ENCODE data around the gene PEX5L.
"Not testable (repeated sequence)": the region's sequence is repeated elsewhere in the genome, so short reads cannot be mapped to it uniquely, and the experiment has no call there.

Gene PEX5L

GRCh38 chr3:179829401-179829800 lies 207.3 kb downstream of the PEX5L start:
- no peak for DNase-seq

DNA sequence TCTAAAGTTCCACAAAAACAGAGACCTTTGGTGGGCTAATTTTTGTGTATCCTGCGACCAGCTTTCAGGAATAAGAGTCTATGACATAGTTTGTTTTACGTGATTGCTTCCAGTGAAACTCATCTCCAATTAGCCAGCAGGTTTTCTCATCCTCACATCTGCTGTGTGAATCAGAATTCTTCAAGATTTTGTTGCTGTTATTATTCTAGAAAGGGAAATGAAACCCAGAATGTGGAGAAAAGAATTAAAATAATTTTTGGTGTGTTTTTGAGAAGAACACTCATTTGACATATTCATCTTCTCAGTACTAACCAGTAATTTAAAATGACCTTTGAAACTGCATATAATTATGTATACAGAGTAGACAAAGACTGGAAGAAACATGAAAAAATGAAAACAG lies 208.0 kb downstream of the PEX5L start:
- DNase-seq = no peak

DNA sequence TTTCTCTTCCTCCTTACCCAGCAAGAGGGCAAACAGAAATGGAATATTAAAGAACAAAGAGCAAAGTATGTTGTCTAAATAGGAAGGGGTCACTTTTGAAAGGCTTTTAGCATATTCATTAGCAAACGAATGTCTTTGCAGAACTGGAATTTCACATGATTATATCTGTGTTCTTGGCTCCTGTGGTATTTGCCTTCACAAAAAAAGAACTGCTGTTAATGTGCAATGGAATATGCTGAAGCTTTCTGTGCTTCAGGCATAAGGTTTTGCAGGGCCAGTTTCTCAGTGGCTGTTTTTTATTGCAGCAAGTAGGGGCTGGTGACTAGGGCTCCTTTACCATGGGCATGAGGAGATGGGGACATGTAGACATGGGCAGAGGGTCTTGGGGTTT lies 210.5 kb downstream of the PEX5L start:
- no peak for DNase-seq

DNA sequence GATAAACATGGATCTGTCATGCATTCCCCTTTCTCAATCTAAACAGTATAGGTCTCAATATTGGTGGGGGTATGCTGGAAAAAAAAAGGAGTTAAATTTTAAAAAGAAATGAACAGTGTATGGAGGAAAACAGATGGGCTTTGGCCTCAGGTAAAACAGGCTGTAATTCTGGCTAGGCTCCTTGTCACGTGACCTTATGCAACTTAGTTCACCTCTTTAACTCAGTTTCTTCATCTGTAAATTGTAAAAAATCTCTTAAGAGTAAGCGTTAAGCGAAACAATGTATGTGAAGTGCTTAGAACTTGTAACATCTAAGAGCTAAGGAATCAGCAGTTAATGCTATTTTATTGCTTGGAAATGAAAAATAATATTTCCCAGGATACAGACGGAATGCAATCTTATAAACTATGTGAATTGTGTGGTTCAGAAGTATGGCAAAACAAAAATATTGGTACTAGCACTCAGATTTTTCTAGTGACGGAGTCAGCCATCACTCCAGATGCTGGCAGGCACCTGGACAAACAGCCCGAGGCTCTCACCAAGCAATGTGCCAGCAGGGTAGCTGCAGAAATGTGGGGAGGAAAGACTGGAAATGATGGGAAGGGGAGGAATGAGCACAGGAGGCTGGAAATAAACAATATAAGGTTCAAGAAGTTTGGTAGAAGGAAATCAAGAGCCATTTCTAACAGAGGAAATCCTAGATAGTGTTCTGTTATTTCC lies 211.1 kb downstream of the PEX5L start:
- DNase-seq = no peak

DNA sequence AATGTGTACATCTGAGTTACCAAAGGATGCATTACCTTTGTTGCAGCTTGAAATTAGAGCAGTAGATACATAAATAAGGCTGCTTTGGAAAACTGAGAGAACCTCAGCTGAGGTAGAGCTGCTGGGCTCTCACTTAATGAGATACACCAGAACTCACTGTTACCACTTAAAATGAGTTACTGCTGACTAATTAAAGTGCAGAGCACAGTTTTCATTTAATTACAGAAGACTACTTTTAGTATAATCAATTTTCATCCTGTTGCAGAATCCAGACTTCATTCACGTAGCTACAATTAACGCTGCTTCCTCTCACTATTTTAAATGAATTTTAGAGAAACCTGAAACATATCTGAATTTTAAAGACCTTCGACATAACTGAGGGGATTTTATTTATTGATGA lies 214.4 kb downstream of the PEX5L start:
- DNase-seq = no peak

GRCh38 chr3:179819379-179819778 lies 217.4 kb downstream of the PEX5L start:
- DNase-seq = no peak

- DNase-seq = no peak
Measured at GRCh38 chr3:179812096-179812382, 224.7 kb downstream of the PEX5L start.

GRCh38 chr3:179811321-179812095 lies 225.2 kb downstream of the PEX5L start:
- peak; percentile 0 to 10 for DNase-seq

DNA sequence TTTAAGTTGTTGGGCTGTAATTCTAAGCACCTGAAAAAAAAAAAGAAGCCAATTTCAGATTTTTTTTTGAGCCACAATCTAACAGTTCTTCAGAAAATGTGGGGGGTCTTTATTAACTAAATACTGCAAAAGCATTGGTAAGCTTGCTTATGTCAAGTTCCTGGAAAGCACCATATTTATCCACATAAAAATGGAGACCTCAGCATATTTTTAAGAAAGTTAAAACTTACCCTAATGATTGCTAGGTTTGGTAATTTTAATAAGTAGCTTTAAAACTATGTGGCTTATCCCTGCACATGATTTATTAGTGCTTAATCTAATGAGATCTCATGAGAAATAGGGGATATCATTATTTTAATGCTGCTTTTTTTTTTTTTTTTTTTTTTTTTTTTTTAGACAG lies 227.1 kb downstream of the PEX5L start:
- DNase-seq = no peak

GRCh38 chr3:179807588-179807987 lies 229.1 kb downstream of the PEX5L start:
- DNase-seq = no peak

GRCh38 chr3:179806177-179806576 lies 230.6 kb downstream of the PEX5L start:
- DNase-seq = no peak

- DNase-seq = no peak
Measured at GRCh38 chr3:179801856-179802255, 234.9 kb downstream of the PEX5L start.

- DNase-seq = no peak
Measured at GRCh38 chr3:179801263-179801662, 235.5 kb downstream of the PEX5L start.

DNA sequence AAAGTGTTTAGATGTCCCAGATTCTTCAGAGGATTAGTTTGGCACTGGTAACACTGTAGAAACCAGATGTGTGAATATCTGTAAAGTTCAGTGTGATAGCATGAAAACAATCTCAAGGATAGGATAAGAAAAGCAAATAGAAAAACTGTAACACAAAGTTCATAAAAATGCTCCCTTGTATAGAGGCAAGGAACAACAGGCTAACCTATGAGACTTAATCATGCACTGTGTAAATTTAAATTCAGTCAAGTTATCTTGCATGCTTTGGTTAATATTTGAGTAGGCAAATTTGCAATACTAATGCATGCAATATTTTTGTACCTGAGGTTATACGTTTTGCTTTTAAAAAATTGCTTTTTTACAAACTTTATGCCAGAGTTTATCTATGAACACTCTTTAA lies 239.5 kb downstream of the PEX5L start:
- DNase-seq = no peak

DNA sequence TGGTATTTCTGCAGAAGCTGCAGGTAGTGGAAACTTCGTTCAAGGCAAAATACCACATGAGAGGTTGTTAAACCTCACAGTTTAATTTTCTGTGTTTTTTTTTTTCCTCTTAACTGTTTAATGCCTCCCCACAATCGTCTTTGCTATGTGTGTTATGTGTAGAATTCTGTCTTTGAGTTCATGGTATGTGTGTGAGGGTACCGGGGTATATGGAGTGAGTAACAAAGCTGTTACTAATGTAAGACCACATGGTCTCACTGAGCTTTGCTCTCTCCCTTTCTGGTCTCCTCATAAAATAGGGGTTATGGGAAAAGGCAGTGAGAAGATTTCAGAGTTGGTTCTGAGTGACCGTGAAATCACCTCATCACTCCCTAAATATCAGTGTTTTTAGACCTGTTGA lies 240.3 kb downstream of the PEX5L start:
- DNase-seq = no peak

GRCh38 chr3:179794355-179794754 lies 242.4 kb downstream of the PEX5L start:
- DNase-seq = no peak

- DNase-seq = no peak
Measured at GRCh38 chr3:179791793-179792192, 244.9 kb downstream of the PEX5L start.

DNA sequence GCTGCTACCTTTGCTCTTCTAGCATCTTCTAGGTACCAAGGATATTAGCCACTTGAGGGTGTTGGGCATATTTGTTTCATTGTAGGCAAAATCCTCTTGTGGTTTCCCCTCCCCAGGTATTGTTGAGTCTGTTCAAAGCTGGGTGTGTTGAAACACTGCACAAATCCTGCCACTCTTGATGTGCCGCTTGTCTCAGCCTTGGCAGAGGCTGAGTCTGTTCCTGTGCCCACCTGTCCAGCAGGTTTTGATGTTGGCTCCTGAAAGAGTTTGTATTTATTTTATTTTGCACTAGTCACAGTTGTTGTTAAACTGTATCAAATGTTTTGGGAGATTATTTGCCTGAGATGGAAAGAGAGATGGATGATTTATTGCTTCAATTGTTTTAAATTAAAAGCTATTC lies 247.7 kb downstream of the PEX5L start:
- no peak for DNase-seq

- DNase-seq = not testable (repeated sequence)
Measured at GRCh38 chr3:179782841-179783240, 253.9 kb downstream of the PEX5L start.

GRCh38 chr3:179775416-179776122 lies 261.2 kb downstream of the PEX5L start:
- no peak for DNase-seq

- DNase-seq = no peak
Measured at GRCh38 chr3:179772297-179772696, 264.4 kb downstream of the PEX5L start.

DNA sequence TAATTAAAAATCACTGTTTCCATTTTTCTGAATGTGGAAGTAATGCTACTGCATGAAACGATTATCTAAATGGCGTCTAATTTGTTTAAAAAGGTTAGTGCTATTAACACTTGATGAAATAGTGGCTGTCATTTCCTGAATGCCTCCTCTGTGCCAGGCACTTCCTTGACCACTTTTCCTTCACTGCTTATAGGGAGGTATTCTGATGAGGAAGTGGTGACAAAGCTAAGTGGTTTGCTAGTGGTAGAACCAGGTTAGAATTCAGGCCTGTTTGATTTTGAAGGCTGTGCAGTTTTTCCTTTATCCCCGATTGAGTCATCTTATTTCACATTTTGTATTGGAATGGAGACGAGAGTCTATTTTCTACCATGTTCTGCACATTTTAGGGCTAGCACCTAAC lies 264.9 kb downstream of the PEX5L start:
- no peak for DNase-seq

- no peak for DNase-seq
Measured at GRCh38 chr3:179769411-179770247, 267.1 kb downstream of the PEX5L start.

Data from activated CD4-positive, alpha-beta T cell treated with anti-CD3 and anti-CD28 coated beads, Interleukin-2, amount 50 U/mL, for 48 hours (primary cell).